Endothelial cell of umbilical vein (primary cell): ENCODE measurements around the gene SETD3.

Experiments
- CTCF ChIP-seq, 2 donors: IDR thresholded peaks; 1 replicate in 1 of 2; 2 replicates in 1 of 2; pipeline ENCODE4 v1.5.1; 2011; ENCODE audit warnings: low read length in 2 of 2, mild to moderate bottlenecking in 2 of 2, moderate library complexity in 2 of 2, control low read depth in 1 of 2, inconsistent platforms in 1 of 2, low read depth in 1 of 2; ENCODE audit not compliant: insufficient read depth in 1 of 2; ENCODE audit errors: extremely low read depth in 1 of 2
- FOS ChIP-seq: IDR thresholded peaks from 2 replicates; pipeline ENCODE4 v1.6.1; 2011; ENCODE audit warnings: mild to moderate bottlenecking, low read length, moderate library complexity, borderline replicate concordance; ENCODE audit not compliant: insufficient read depth
- MAX ChIP-seq: IDR thresholded peaks from 2 replicates; pipeline ENCODE4 v1.6.1; 2011; ENCODE audit not compliant: insufficient read depth, insufficient read length
- MYC ChIP-seq: IDR thresholded peaks from one replicate; pipeline ENCODE4 v1.6.1; 2011; ENCODE audit warnings: mild to moderate bottlenecking, low read depth, low read length
- POLR2A ChIP-seq: IDR thresholded peaks from 2 replicates; pipeline ENCODE4 v1.6.1; 2012; ENCODE audit warnings: low read depth, mild to moderate bottlenecking, control low read depth, low read length
- POLR2AphosphoS5 ChIP-seq: IDR thresholded peaks from 2 replicates; pipeline ENCODE4 v1.6.1; 2012; ENCODE audit warnings: low read depth, mild to moderate bottlenecking, control low read depth, low read length, moderate library complexity; ENCODE audit not compliant: insufficient read depth

- TF ChIP-seq CTCF (IDR thresholded peaks at IDR 0.05; ENCODE audit: extremely low read depth in 1 of 2, insufficient read depth in 1 of 2, low read depth in 1 of 2, low read length in 2 of 2) (no peak), FOS (no peak), POLR2AphosphoS5 (no peak), POLR2A (no peak), MAX (no peak), MYC (no peak)
Measured at GRCh38 chr14:99445931-99446330, 34.7 kb downstream of the SETD3 start.
